GM19240 (cell line): Measurements from ENCODE around the gene UBE2G1.
"Not testable (repeated sequence)": the region's sequence is repeated elsewhere in the genome, so short reads cannot be mapped to it uniquely, and the experiment has no call there.

Experiments used
- DNase-seq: peaks from one replicate; pipeline ENCODE4 v3.0.0; 2011; ENCODE audit warnings: low spot score; ENCODE audit not compliant: insufficient read length

Gene UBE2G1, protein sequence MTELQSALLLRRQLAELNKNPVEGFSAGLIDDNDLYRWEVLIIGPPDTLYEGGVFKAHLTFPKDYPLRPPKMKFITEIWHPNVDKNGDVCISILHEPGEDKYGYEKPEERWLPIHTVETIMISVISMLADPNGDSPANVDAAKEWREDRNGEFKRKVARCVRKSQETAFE

DNA sequence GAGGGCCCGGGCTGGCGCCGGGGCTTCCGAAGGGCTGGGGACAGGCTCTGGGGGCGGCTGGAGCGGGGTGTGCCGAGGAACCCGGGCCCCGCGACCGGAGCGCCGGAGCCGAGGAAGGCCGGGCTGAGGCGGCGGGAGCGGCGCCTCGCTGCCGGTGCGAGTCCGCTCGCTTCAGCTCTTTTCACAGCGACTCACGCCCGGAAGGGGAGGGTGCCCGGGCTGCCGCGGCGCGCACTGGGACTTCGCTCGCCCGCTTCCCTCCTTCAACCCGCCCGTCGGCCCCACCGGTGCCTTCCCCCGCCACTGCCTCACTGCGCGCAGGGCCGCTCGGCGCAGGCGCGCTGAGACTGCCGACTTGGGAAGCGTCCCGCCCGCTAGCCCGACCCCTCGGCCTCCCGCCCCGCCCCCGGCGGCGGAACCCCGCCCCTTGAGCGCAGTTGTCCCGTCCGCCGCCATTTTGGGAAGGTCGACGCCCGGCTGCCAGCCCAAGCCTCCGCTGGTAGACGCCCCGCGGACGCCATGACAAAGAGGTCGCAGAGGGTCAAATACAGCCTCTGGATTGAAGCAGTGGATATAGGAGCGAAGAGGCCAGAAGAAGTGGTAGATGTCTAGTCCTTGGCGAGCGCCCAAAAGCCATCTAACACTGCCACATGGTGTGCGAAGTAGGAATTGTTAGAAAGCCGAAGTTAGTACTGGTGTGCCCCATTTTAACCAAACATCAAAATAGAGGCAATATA is at the start of gene UBE2G1:
Gene UBE2G1, minus strand, starts transcription at position 349 of the 737 bp plus-strand sequence. CDS start 359 bp downstream, outside the sequence.
- peak; percentile 66 for DNase-seq

DNA sequence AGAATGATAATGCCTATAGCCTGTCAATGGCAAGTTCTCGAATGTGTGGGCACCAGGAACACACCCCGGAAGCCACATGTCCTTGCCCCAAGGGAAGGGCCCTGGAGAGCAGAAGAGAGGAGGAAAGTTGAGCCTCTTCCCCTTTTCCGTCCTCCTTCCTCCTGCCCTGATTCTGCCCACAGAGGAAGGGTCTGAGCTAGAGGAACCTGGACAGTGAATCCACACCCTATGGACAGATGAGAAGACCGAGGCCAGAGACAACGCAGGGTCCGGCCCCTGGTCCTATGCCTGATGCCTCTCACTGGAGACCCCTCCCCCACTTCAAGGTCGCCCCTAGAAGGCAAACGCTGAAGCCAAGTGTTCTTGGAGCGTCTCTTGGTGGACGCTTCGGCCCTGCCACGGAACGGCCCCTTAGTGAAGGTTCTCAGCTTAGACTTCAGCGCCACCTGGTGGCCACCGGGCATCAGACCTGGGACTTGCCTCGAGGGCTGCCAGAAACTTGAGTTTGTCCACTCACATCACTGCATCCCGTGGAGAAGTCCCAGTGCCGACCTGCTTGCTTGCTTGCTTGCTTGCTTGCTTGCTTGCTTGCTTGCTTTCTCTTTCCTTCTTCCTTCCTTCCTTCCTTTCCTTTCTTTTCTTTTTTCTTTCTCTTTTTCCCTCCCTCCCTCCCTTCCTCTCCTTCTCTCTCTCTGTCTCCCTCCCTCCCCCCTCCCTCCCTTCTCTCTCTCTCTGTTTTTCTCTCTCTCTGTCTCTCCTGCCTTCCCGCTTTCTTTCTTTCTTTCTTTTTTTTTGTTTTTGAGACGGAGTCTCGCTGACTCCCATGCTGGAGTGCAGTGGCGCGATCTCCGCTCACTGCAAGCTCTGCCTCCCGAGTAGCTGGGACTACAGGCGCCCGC is 46.7 kb upstream of the UBE2G1 start:
- peak; percentile 86 for DNase-seq

GRCh38 chr17:4411201-4411600 is 44.7 kb upstream of the UBE2G1 start:
- DNase-seq = no peak

- no peak for DNase-seq
These were observed 43.2 kb upstream of the UBE2G1 start for GRCh38 chr17:4409659-4410058.

- DNase-seq = no peak
These were observed 41.4 kb upstream of the UBE2G1 start for GRCh38 chr17:4407851-4408250.

DNA sequence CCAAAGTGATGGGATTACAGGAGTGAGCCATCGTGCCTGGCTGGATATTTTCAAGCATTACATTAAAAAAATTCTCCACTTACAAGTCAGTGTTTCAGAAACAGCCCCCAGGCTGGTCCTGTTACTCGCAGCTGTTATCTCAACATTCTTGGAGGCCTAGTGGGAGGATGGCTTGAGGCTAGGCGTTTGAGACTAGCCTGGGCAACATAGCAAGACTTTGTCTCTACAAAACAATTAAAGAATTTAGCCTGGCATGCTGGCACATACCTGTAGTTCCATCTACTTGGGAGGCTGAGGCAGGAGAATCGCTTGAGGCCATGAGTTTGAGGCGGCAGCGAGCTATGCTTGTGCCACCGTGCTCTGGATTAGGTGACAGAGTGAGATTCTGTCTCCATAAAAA is 40.7 kb upstream of the UBE2G1 start:
- no peak for DNase-seq

GRCh38 chr17:4406386-4406785 is 39.9 kb upstream of the UBE2G1 start:
- no peak for DNase-seq

DNA sequence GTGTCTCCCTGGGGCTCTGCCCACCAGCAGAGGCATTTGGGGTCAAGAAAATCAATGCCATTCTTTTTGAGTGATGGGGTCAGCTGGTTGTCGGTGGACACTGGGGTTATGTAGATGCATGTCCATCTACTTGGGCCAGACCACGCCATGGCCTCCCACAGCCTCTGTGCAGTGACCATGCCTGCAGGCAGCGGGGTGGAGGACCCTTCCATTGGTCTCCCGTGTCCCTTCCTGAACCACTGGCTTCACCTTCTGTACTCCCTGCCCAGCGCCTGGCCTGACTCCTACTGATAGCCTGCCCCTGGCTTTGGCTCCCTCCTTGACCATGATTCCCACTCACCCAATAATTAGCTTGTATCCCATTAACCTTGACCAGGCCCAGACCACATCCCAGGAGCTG is 39.2 kb upstream of the UBE2G1 start:
- DNase-seq = no peak

- DNase-seq = no peak
These were observed 38.7 kb upstream of the UBE2G1 start for GRCh38 chr17:4405038-4405669.

DNA sequence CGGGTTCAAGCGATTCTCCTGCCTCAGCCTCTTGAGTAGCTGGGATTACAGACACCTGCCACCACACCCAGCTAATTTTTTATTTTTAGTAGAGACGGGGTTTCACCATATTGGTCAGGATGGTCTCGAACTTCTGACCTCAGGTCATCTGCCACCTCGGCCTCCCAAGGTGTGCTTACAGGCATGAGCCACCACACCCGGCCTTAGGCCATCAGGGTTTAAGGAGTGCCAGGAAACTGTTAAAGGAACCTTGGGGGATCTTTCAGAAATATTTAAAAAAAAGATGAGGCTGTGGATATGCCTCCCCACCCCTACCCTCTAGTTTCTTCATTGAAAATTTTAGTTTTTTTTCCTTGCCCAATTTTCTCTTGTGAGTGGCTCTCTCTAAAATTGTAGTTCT is 31.4 kb upstream of the UBE2G1 start:
- DNase-seq = no peak

- DNase-seq = no peak
These were observed 28.6 kb upstream of the UBE2G1 start for GRCh38 chr17:4395111-4395478.

- DNase-seq = no peak
These were observed 28.0 kb upstream of the UBE2G1 start for GRCh38 chr17:4394208-4395110.

GRCh38 chr17:4393806-4394205 is 27.3 kb upstream of the UBE2G1 start:
- DNase-seq = no peak

DNA sequence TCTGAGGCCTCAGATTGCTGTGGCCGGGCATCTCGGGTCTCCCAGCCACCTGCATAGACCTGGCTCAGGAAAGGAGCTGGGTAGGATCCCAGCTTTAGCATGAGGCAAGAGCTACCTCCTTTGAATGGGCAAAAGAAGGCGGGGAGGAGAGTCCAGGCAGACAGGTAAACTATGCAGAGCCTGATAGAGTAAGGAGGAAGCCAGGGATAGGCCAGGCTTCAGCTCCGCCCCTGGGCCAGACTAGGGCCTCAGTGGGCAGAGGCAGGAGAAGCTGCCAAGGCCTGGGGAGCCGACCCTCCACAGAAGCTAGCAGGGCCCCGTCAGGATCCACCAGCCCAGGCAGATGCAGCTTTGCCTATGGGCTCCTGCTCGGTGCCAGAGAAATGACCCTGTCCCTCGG is 22.6 kb upstream of the UBE2G1 start:
- no peak for DNase-seq

- DNase-seq = no peak
These were observed 20.7 kb upstream of the UBE2G1 start for GRCh38 chr17:4387137-4387536.

DNA sequence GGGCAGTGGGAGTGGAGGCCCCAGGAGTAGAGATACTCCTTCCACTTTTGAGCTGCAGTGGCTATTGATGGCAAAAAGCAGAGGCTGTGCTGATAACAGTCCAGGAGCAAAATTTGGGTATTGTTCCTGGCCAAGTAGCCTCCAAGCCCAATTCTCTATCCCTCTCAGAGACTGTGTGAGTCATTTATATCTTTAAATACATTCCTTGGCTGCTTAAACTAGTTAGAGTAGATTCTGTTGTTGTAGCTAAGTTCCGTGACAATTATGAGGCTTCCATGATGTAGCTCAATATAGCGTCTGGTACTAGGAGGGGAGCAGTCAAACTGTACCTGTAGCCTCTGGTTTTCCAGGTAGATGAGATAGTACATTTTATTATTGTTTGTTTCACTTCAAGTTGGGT is 19.9 kb upstream of the UBE2G1 start:
- no peak for DNase-seq

- DNase-seq = no peak
These were observed 15.5 kb upstream of the UBE2G1 start for GRCh38 chr17:4381690-4382671.

GRCh38 chr17:4378626-4379025 is 12.2 kb upstream of the UBE2G1 start:
- DNase-seq = no peak

DNA sequence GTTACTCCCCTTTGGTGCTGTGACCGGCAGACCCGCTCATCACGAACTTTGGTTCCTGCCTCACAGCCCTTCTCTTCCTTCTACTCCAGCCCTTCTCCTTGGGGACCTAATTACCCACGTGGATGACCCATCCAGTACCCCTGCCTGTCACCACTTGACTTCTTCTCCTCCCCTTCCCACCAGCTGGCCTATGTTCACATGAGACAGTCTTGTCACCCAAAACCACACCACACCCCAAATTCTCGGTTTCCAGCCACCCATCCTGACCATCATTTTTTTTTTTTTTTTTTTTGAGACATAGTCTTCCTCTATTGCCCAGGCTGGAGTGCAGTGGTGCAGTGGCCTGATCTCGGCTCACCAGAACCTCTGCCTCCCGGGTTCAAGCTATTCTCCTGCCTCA is 10.8 kb upstream of the UBE2G1 start:
- not testable (repeated sequence) for DNase-seq
